NOMO-1 treated with dmso at 0.1 percent for 144 hours (cell line): ENCODE data around the gene SLC25A5.
"Not testable (repeated sequence)": the region's sequence is repeated elsewhere in the genome, so short reads cannot be mapped to it uniquely, and the experiment has no call there.

Source experiments
- DNase-seq: peaks from one replicate; lab custom pipeline; 2025; ENCODE audit not compliant: unreplicated experiment; lab: John Stamatoyannopoulos, UW

The SLC25A5 gene

GRCh38 chrX:119502727-119503483 is 34.7 kb downstream of the SLC25A5 start:
- no peak for DNase-seq

GRCh38 chrX:119503484-119503861 is 35.2 kb downstream of the SLC25A5 start:
- no peak for DNase-seq

GRCh38 chrX:119505145-119505544 is 36.9 kb downstream of the SLC25A5 start:
- DNase-seq, result not testable (repeated sequence)

GRCh38 chrX:119505945-119506344 is 37.7 kb downstream of the SLC25A5 start:
- DNase-seq, result no peak

- DNase-seq, result no peak
These were observed 39.0 kb downstream of the SLC25A5 start for GRCh38 chrX:119507206-119507605.

GRCh38 chrX:119512146-119512800 is 44.0 kb downstream of the SLC25A5 start:
- DNase-seq, result peak; percentile 19

- DNase-seq, result peak; percentile 71
These were observed 48.0 kb downstream of the SLC25A5 start for GRCh38 chrX:119516157-119516702.

- DNase-seq, result no peak
These were observed 50.1 kb downstream of the SLC25A5 start for GRCh38 chrX:119518371-119518770.
